ENCODE results near the gene IL34.

DNA sequence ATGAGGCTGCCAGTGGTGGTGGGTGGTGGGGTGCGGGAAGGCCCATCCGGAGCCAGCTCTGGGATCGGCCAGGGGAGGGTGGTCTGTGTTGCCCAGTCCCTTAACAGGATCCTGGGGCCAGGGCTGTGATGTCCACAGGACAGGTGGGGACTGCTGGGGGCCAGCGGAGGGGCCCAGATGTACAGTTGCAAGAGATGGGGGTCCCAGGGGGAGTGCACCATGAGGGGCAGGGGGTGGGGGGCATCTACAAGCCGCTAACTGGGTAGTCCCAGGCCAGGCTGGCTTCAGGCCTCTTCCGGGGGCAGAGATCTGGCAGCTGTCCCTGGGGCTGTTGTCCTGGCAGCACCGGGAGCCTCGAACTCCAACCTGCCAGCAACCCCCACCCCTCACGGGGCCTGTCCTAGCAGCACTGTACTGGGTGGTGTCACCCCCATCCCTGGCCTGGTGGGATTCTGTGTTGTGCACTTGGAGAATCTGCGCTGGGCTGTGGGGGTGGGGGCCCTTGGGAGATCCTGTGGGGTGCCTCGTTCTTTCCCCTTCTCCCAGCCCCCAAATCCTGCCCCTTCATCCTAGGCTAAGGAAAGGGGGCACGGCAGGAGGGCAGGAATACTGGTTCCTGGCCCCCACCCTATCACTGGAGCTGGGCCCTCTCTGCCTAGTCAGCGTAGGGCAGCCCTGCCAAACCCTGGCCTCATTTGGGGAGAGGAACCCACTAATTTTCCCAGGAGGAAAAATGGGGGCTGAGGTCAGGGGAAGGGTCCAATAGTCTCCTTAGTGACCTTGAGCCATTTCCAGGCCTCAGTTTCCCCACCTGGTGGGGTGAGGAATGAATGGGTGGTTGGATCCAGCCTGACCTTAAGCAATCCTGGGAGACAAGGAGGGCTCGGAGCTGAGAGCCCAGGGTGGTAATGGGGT lies 38.0 kb downstream of the IL34 start:
- TF ChIP-seq JUND (IDR thresholded peaks at IDR 0.05; ENCODE audit: low read length) = no peak
- TF ChIP-seq GABPA (IDR thresholded peaks at IDR 0.05; ENCODE audit: borderline replicate concordance, insufficient read depth, low read length) = no peak
- TF ChIP-seq TBP (IDR thresholded peaks at IDR 0.05; ENCODE audit: low read depth, low read length) = no peak
- TF ChIP-seq HDAC2 (IDR thresholded peaks at IDR 0.05; ENCODE audit: borderline replicate concordance in 1 of 2, low read depth in 2 of 2, low read length in 2 of 2) = no peak
- TF ChIP-seq, protein P1, sequence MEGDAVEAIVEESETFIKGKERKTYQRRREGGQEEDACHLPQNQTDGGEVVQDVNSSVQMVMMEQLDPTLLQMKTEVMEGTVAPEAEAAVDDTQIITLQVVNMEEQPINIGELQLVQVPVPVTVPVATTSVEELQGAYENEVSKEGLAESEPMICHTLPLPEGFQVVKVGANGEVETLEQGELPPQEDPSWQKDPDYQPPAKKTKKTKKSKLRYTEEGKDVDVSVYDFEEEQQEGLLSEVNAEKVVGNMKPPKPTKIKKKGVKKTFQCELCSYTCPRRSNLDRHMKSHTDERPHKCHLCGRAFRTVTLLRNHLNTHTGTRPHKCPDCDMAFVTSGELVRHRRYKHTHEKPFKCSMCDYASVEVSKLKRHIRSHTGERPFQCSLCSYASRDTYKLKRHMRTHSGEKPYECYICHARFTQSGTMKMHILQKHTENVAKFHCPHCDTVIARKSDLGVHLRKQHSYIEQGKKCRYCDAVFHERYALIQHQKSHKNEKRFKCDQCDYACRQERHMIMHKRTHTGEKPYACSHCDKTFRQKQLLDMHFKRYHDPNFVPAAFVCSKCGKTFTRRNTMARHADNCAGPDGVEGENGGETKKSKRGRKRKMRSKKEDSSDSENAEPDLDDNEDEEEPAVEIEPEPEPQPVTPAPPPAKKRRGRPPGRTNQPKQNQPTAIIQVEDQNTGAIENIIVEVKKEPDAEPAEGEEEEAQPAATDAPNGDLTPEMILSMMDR (IDR thresholded peaks at IDR 0.05; ENCODE audit: control extremely low read depth in 1 of 3, insufficient read depth in 1 of 3, low read depth in 1 of 3, low read length in 3 of 3) = no peak
- TF ChIP-seq EGR1 (IDR thresholded peaks at IDR 0.05; ENCODE audit: borderline replicate concordance, low read depth, low read length) = no peak

All from H1 (cell line).